ENCODE results near the gene NDUFB3. TPM values are rescaled to one million over a fixed set of nuclear protein-coding genes. Genes with fewer than 3 reads are reported as not detected.

Gene NDUFB3
- total and polyA plus RNA-seq, 10 of the 15 experiments (the other 5 are each of a cell fraction or from before 2014, with no cell fraction given), result 115 to 1,059 (median 187) TPM

- no peak for TF ChIP-seq RELB (IDR thresholded peaks at IDR 0.05; ENCODE audit: low read depth)
Measured at GRCh38 chr2:201107624-201108023, 35.8 kb downstream of the NDUFB3 start (continued).

GRCh38 chr2:201108341-201108740 is 36.5 kb downstream of the NDUFB3 start:
- RAD21 ChIA-PET (ENCODE audit: unreplicated experiment), result no interaction called here
- H4K20me1 ChIP-seq (ENCODE audit: control insufficient read depth, insufficient read depth), result no peaks in the 10 kb centered on the region
- DNase-seq (ENCODE audit: low read depth, low spot score), result no peak
- peaks cover under 1% of the 10 kb centered on the region; the same call in 1 of the 2 replicates for H3K79me2 ChIP-seq (ENCODE audit: control insufficient read depth, insufficient read depth, low read length)
- ATAC-seq, result no peak
- no peak overlapping the region for H3K4me2 ChIP-seq (ENCODE audit: control insufficient read depth, insufficient read depth)
- SMC1A ChIA-PET (ENCODE audit: uncharacterized antibody, unreplicated experiment), result interaction anchor here (0.9 to 1.1 kb wide), 2 partner anchors 17 to 299 kb away, joined by 3 read pairs; no protein-coding TSS in a partner anchor
- no TSS peak for BruUV-seq (replicated peaks)
- no peaks in the 10 kb centered on the region for H3K9me3 ChIP-seq (replicated peaks; ENCODE audit: control insufficient read depth, insufficient read depth, low read length)
- H3K27ac ChIP-seq (ENCODE audit: control insufficient read depth, insufficient read depth), result no peak overlapping the region
- no peak overlapping the region for H2AFZ ChIP-seq (ENCODE audit: control insufficient read depth, low read depth, low read length)
- WGBS (ENCODE audit: insufficient coverage, insufficient replicate concordance, low lambda C conversion rate, missing lambda C conversion rate), result 95% methylated on average over 2 of the region's 2 CpGs
- no peaks in the 10 kb centered on the region for H3K27me3 ChIP-seq (replicated peaks in 1 of 2; ENCODE audit: control insufficient read depth in 2 of 2, insufficient read depth in 2 of 2, low read length in 1 of 2)
- CTCF ChIA-PET, result interaction anchor here (0.6 to 2.5 kb wide), 3 partner anchors 40 to 145 kb away, joined by 4 to 8 read pairs (median 6); no protein-coding TSS in a partner anchor
- POLR2A ChIA-PET, result interaction anchor here (0.6 to 0.7 kb wide), 2 partner anchors 22 to 50 kb away, joined by 3 to 5 read pairs; no protein-coding TSS in a partner anchor
- in situ Hi-C loops (cut with MboI) (no loop called here), intact Hi-C loops (cut with micrococcal nuclease; ENCODE audit: unreplicated experiment) (no loop called here)
- TF ChIP-seq RCOR1 (conservative IDR thresholded peaks at IDR 0.05; ENCODE audit: low read depth, low read length) (no peak), MTA2 (IDR thresholded peaks at IDR 0.05; ENCODE audit: low read depth) (no peak), HDGF (IDR thresholded peaks at IDR 0.05) (no peak), ATF7 (IDR thresholded peaks at IDR 0.05; ENCODE audit: low read depth) (no peak), SMAD1 (IDR thresholded peaks at IDR 0.05; ENCODE audit: low read depth, partially characterized antibody) (no peak), YBX1 (IDR thresholded peaks at IDR 0.05) (no peak), ZBTB11 (CRISPR knock-in tag; IDR thresholded peaks at IDR 0.05) (no peak), CEBPB (IDR thresholded peaks at IDR 0.05; ENCODE audit: borderline replicate concordance in 1 of 2, low read depth in 2 of 2, low read length in 2 of 2) (no peak), FOXM1 (IDR thresholded peaks at IDR 0.05; ENCODE audit: low read depth, low read length) (no peak), BRCA1 (IDR thresholded peaks at IDR 0.05; ENCODE audit: low read depth, low read length) (no peak), MTA3 (IDR thresholded peaks at IDR 0.05; ENCODE audit: borderline replicate concordance, low read length) (no peak), CHD1 (IDR thresholded peaks at IDR 0.05; ENCODE audit: low read depth, low read length) (no peak), WRNIP1 (IDR thresholded peaks at IDR 0.05; ENCODE audit: borderline replicate concordance, low read depth, low read length) (no peak), POU2F2 (IDR thresholded peaks at IDR 0.05; ENCODE audit: borderline replicate concordance, low read depth, low read length) (no peak), EP300 (IDR thresholded peaks at IDR 0.05; ENCODE audit: borderline replicate concordance in 1 of 2, control insufficient read depth in 1 of 2, low read depth in 2 of 2, low read length in 2 of 2) (no peak), MXI1 (IDR thresholded peaks at IDR 0.05; ENCODE audit: low read depth, low read length) (no peak)
- TF ChIP-seq, protein P1, sequence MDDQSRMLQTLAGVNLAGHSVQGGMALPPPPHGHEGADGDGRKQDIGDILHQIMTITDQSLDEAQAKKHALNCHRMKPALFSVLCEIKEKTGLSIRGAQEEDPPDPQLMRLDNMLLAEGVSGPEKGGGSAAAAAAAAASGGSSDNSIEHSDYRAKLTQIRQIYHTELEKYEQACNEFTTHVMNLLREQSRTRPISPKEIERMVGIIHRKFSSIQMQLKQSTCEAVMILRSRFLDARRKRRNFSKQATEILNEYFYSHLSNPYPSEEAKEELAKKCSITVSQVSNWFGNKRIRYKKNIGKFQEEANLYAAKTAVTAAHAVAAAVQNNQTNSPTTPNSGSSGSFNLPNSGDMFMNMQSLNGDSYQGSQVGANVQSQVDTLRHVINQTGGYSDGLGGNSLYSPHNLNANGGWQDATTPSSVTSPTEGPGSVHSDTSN (IDR thresholded peaks at IDR 0.05; ENCODE audit: insufficient replicate concordance, low read depth, low read length), result no peak
- no peaks in the 10 kb centered on the region for H3K4me1 ChIP-seq (ENCODE audit: control insufficient read depth, insufficient read depth, low read length)
- no peaks in the 10 kb centered on the region for H3K36me3 ChIP-seq (ENCODE audit: control insufficient read depth in 2 of 2, insufficient read depth in 2 of 2, low read length in 1 of 2)
- H3K4me3 ChIP-seq, result no peak overlapping the region
- no peak for FAIRE-seq
- H3K9ac ChIP-seq (ENCODE audit: control insufficient read depth, insufficient read depth, low read length), result no peak overlapping the region
